Activated CD8-positive, alpha-beta memory T cell treated with anti-CD3 and anti-CD28 coated beads, Interleukin-2, amount 50 U/mL, for 4 hours (primary cell): Measurements from ENCODE around the gene CFAP221.

Source experiments
- DNase-seq: peaks from one replicate; pipeline ENCODE4 v3.0.0-alpha.2; 2020

Gene CFAP221

GRCh38 chr2:119702918-119703401, 158.7 kb downstream of the CFAP221 start:
- DNase-seq = peak; percentile 68

- no peak for DNase-seq
Measured at GRCh38 chr2:119703526-119703925, 159.3 kb downstream of the CFAP221 start.

- DNase-seq = no peak
Measured at GRCh38 chr2:119704670-119705120, 160.4 kb downstream of the CFAP221 start.

- DNase-seq = no peak
Measured at GRCh38 chr2:119706221-119706620, 162.0 kb downstream of the CFAP221 start.
